ENCODE data around the gene HOXC13. TPM values are rescaled to one million over a fixed set of nuclear protein-coding genes. Genes with fewer than 3 reads are reported as not detected.
A peak's percentile ranks its signal among the peaks of the same experiment; 100 is the strongest.

HOXC13 gene
- total and polyA plus RNA-seq, 2 experiments from 2014 or later, result 0.20 to 0.69 TPM

DNA sequence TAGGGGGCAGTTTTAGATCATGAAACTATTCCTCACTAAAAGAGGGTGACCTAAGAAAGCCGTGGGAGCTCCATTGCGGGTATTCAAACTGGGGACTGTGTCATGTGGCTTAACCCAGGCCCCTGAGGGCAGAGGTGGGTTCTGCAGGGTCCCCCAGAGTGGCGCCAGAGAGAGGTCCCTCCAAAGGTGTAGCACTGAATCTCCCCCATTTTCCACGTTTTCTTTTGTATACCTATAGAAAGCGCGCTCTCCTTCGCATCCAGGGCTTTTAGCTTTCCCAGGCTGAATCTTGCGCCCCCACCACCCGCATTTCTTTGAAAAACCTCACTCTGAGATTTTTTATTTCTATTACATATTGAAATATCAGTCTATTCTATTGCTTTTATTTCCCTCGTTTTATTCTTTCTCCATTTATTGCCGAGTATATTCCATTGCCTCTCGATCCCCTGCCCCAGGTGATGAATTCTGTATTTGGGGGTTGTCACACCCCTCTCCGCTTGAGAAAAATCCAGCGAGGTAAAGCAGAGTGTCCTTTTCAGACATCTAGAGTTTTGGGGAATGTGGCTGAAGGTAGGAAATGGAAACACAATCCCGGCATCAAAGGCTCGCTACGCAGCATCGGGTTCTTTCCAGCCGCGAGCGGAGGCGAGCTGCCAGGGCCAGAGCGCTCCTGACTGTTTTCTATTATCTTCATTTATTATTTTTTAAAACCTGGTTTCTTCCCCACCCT, 870 bp upstream of the HOXC13 start:
- H3K27me3 ChIP-seq, result peaks cover 99% of the 10 kb centered on the region
- no peak for DNase-seq (ENCODE audit: low spot score)
- no peaks in the 10 kb centered on the region for H3K9me3 ChIP-seq (ENCODE audit: low read depth)
- H3K79me2 ChIP-seq, result no peaks in the 10 kb centered on the region
- H3K4me3 ChIP-seq, result no peak overlapping the region
- 36% methylated on average over 23 of the region's 23 CpGs for WGBS (ENCODE audit: low lambda C conversion rate, missing lambda C conversion rate)
- H3K9me2 ChIP-seq (replicated peaks; ENCODE audit: insufficient read depth), result no peaks in the 10 kb centered on the region
- no peaks in the 10 kb centered on the region for H4K20me1 ChIP-seq (ENCODE audit: insufficient read depth, poor library complexity, severe bottlenecking)
- peak; percentile 51 for TF ChIP-seq EZH2 (IDR thresholded peaks at IDR 0.05; ENCODE audit: borderline replicate concordance)
- TF ChIP-seq CTCF (IDR thresholded peaks at IDR 0.05; ENCODE audit: poor library complexity), result no peak
- TF ChIP-seq EZH2phosphoT487 (IDR thresholded peaks at IDR 0.05; ENCODE audit: low read depth, severe bottlenecking, unreplicated experiment), result peak; percentile 33
- peak overlapping the region; percentile 72 for H3K4me2 ChIP-seq
- H3K27ac ChIP-seq, result no peak overlapping the region
- no peak overlapping the region for H2AFZ ChIP-seq
- no peaks in the 10 kb centered on the region for H3K36me3 ChIP-seq (replicated peaks; ENCODE audit: insufficient read depth, low read depth)
- H3K4me1 ChIP-seq (ENCODE audit: insufficient read depth), result no peaks in the 10 kb centered on the region

DNA sequence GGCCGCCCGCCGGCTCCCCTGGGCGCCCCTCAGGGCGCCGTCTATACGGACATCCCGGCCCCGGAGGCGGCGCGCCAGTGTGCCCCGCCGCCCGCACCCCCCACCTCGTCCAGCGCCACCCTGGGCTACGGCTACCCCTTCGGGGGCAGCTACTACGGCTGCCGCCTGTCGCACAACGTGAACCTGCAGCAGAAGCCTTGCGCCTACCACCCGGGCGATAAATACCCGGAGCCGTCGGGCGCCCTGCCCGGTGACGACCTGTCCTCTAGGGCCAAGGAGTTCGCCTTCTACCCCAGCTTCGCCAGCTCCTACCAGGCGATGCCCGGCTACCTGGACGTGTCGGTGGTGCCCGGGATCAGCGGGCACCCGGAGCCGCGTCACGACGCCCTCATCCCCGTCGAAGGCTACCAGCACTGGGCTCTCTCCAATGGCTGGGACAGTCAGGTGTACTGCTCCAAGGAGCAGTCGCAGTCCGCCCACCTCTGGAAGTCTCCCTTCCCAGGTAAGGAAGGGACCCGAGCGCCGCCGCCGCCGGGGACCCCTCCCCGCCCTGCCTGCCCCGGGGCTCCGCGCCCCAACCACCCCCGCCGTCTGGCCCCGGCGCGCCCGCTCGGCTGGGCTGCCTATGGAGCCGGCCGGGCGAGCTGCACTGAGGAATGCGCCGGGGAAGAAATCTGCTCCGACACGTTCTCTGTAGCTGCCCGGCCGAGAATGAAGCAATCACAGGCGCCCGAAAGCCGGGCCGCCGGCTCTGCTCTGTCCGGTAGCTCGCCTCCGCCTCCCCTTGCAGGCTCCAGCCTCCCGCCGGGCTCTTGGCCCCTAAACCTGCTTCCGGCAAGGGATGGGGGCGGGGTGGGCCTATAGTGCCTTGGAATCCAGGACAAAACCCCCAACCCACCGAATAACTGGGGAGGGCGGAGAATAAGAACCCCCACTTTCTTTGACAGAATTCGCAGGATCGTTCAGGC, 794 bp downstream of the HOXC13 start:
- peak; percentile 88 for TF ChIP-seq EZH2 (IDR thresholded peaks at IDR 0.05; ENCODE audit: borderline replicate concordance)
- no peak for TF ChIP-seq CTCF (IDR thresholded peaks at IDR 0.05; ENCODE audit: poor library complexity)
- TF ChIP-seq EZH2phosphoT487 (IDR thresholded peaks at IDR 0.05; ENCODE audit: low read depth, severe bottlenecking, unreplicated experiment), result peak; percentile 80
- Histone ChIP-seq H3K36me3 (replicated peaks; ENCODE audit: insufficient read depth, low read depth) (no peaks in the 10 kb centered on the region), H3K27ac (no peak overlapping the region), H3K4me3 (no peak overlapping the region), H3K4me1 (ENCODE audit: insufficient read depth) (no peaks in the 10 kb centered on the region), H4K20me1 (ENCODE audit: insufficient read depth, poor library complexity, severe bottlenecking) (no peaks in the 10 kb centered on the region), H3K4me2 (peak overlapping the region; percentile 72), H3K9me3 (ENCODE audit: low read depth) (no peaks in the 10 kb centered on the region), H2AFZ (no peak overlapping the region), H3K9me2 (replicated peaks; ENCODE audit: insufficient read depth) (no peaks in the 10 kb centered on the region), H3K79me2 (no peaks in the 10 kb centered on the region), H3K27me3 (peaks cover 99% of the 10 kb centered on the region)
- WGBS (ENCODE audit: low lambda C conversion rate, missing lambda C conversion rate), result 12% methylated on average over 49 of the region's 91 CpGs
- DNase-seq (ENCODE audit: low spot score), result peak; percentile 78

GRCh38 chr12:53940443-53941014, 1.9 kb downstream of the HOXC13 start:
- Histone ChIP-seq H3K36me3 (replicated peaks; ENCODE audit: insufficient read depth, low read depth) (no peaks in the 10 kb centered on the region), H4K20me1 (ENCODE audit: insufficient read depth, poor library complexity, severe bottlenecking) (no peaks in the 10 kb centered on the region), H3K9me2 (replicated peaks; ENCODE audit: insufficient read depth) (no peaks in the 10 kb centered on the region), H3K9me3 (ENCODE audit: low read depth) (no peaks in the 10 kb centered on the region), H2AFZ (no peak overlapping the region), H3K79me2 (no peaks in the 10 kb centered on the region), H3K4me1 (ENCODE audit: insufficient read depth) (no peaks in the 10 kb centered on the region), H3K4me3 (no peak overlapping the region), H3K4me2 (no peak overlapping the region), H3K27me3 (peaks cover 99% of the 10 kb centered on the region), H3K27ac (no peak overlapping the region)
- no peak for TF ChIP-seq EZH2 (IDR thresholded peaks at IDR 0.05; ENCODE audit: borderline replicate concordance)
- no peak for TF ChIP-seq CTCF (IDR thresholded peaks at IDR 0.05; ENCODE audit: poor library complexity)
- TF ChIP-seq EZH2phosphoT487 (IDR thresholded peaks at IDR 0.05; ENCODE audit: low read depth, severe bottlenecking, unreplicated experiment), result no peak
- DNase-seq (ENCODE audit: low spot score), result no peak
- 26% methylated on average over 9 of the region's 9 CpGs for WGBS (ENCODE audit: low lambda C conversion rate, missing lambda C conversion rate)
